Activated CD8-positive, alpha-beta memory T cell treated with anti-CD3 and anti-CD28 coated beads, Interleukin-2, amount 50 U/mL, for 24 hours (primary cell): Measurements from ENCODE around the gene BMPR1B.
"Not testable (repeated sequence)": the region's sequence is repeated elsewhere in the genome, so short reads cannot be mapped to it uniquely, and the experiment has no call there.

Source experiments
- DNase-seq: peaks from one replicate; pipeline ENCODE4 v3.0.0-alpha.2; 2020; ENCODE audit errors: extremely low read depth

BMPR1B gene

GRCh38 chr4:95038791-95039190 is 281.0 kb downstream of the BMPR1B start:
- DNase-seq = no peak

DNA sequence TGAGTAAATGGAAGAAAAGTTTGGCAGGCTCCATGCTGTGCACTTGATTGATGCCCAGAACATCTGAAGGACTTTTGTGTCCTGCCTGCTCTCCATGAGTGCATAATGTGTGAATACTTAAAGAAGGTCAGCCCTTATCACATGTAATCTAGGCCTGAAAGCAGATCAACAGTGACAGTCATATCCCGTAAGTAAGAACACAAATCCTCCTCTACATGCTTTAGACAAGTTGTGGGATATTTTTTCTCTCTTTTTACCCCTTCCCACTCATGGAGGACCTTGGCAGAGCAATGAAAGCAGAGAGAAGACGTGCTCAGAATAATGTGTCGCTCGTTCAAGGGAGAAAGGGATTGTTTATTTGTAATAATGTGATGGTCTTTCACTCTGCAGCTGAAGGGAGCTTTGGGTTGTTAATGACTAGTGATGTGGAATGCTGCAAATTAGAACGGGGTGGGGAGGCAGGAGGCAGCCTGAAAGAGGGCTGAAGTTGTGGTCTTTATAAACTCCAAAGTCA is 286.6 kb downstream of the BMPR1B start:
- no peak for DNase-seq

DNA sequence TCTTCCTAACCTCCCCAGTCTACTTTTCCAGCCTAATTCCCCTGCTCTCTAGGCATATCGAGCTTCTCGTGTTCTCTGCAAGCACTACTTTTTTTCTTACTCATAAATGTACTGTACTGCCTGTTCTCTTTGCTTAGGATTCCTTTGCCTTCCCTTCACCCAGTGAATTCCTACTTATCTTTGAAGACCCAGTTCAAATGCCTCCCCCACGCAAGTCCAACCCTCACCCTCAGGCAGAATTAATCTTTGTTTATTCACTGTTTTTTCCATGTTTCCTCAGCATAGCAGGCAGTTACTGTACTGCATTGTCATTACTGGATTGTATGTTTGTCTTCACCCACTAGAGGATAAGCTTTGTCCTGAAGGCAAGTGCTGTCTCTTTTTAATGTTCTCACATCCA is 287.7 kb downstream of the BMPR1B start:
- DNase-seq = no peak

GRCh38 chr4:95048296-95048695 is 290.5 kb downstream of the BMPR1B start:
- no peak for DNase-seq

DNA sequence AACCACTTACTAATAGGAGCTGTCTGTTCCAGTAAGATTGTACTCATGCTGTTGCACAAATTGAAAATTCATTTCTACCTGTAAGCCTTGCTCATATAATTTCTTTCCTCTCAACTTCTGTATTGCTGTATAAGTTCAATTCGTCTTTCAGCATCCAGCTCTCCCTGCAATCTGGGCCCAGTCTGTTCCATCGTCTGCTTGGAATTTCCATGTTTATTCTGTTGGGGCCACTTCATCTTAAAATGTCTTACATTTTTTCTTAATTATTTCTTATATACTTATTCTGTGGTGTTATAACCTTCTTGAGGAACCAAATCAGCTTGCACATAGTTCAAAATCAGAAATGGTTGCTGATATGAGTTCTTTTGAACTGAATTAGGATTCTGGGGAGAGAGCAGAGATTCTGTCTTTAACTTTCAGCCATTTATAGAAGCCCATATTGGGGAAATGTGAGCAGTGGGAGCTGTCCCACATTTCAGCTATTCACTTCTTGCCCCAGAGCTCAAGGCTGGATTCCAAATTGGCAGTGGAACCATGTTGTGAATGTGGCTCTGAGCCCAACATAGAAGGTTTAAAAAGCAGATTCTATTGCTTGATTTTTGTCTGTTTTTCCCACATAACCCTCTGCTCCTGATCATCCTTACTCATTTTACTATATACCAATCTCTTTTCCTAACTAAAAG is 291.9 kb downstream of the BMPR1B start:
- no peak for DNase-seq

- DNase-seq = no peak
Observed at GRCh38 chr4:95050980-95051701, 293.4 kb downstream of the BMPR1B start.

GRCh38 chr4:95051702-95052020 is 293.9 kb downstream of the BMPR1B start:
- no peak for DNase-seq

GRCh38 chr4:95058991-95059390 is 301.2 kb downstream of the BMPR1B start:
- no peak for DNase-seq

DNA sequence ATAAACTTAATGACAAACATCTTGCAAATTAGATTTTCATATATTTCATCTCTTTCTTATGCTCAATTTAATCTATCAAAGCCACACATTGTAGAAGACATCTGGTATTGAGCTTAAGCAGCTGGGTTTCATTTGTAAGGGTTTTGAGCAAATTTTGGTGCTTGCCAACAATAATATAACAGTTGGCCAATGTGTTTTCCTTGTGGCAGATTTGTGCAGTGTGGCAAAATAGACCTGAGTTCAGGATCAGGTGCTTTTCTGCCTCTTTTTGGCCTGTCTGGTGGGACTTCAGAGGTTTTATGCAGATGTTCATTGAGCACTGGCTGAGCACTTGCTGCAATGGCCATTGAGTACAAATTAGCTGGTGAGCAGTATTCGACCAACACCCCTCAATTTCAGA is 301.9 kb downstream of the BMPR1B start:
- no peak for DNase-seq

DNA sequence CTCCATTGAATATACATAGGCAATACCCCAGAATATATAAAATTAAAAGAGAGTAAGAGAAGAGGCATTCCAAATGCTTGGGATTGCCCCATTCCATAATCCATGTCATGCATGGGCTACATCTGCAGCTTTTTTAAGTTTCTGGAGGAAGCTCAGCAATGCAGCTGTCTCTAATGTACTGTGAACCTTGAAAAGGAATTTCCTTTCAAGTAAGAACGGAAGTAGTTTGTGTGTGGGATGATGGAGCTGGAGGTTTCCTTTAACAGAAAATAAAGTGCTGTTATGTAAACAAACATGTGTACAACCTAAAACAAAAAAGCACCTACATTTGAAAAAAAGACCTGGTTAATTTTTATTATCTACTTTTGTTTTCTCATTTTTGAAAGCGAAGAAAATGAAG is 303.5 kb downstream of the BMPR1B start:
- no peak for DNase-seq

DNA sequence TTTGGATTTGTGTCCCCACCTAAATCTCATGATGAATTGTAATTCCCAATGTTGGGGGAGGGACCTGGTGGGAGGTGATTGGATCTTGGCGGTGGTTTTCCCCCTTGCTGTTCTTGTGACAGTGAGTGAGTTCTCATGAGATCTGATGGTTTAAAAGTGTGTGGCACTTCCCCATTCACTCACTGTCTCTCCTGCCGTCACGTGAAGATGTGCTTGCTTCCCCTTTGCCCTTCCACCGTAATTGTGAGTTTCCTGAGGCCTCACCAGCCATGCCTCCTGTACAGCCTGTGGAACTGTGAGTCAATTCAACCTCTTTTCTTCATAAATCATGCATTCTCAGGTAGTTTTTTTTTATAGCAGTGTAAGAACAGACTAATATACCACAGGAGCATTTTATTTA is 304.0 kb downstream of the BMPR1B start:
- not testable (repeated sequence) for DNase-seq

GRCh38 chr4:95066050-95066449 is 308.3 kb downstream of the BMPR1B start:
- DNase-seq = no peak

DNA sequence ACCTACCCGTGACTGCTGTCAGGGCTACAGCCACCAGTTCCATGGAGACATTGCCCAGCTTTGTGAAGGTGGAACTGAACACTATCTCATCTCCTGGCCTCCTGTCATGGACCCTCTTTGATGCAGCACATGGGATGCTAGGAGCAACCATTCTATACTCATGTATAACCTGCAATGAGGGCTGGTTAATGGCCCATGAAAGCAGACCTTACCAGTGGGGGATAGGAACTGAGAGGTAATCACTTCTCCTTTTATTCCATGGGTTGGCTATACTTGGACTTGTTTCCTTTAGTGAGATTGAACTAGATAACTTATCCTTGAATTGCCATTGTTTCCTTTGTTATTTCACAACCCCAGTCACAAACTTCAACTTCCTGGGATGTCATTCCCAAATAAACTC is 310.6 kb downstream of the BMPR1B start:
- DNase-seq = no peak

DNA sequence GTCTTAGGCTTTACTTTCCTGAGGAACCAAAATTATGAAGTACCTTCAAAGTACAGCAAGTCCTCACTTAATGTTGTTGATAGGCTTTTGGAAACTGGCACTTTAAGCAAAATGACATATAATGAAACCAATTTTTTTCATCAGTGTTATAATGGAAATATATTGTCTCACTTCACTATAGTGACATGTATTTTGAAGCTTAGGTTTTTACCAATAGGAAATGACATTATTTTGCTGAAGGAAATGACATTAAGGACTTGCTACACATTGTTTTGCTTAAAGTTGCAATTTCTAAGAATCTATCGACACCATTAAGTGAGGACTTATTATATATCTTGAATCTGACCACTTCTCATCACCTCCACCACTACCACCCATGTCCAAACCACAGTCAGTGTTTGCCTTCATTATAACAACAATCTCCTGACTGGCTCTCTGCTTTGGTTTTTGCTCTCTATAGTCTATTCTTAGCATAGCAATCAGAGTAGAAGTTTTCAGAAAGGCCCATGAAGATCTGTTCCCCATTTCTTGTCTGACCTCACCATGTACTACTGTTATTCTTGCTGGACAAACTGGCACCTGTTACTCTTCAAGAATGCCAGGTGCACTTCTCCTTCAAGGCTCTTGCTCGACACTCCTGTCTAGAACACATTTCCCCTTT is 311.2 kb downstream of the BMPR1B start:
- DNase-seq = no peak

DNA sequence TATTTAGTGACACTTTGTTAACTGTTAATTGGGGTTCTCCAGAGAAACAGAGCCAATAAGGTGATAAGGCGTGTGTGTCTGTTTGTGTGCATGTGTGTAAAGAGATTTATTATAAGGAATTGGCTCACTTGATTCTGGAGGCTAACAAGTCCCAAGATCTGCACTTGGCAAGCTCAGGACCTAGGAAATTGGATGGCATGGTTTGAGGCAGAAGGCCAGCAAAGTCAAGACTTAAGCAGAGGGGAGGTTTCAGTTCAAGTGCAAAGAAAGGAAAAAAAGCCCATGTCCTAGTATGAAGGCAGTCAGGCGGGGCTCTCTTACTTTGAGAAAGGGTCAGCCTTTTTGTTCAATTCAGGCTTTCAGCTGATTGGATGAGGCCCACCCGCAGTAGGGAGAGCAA is 314.1 kb downstream of the BMPR1B start:
- DNase-seq = no peak

- DNase-seq = no peak
Observed at GRCh38 chr4:95073646-95074045, 315.9 kb downstream of the BMPR1B start.

- DNase-seq = no peak
Observed at GRCh38 chr4:95077864-95078263, 320.1 kb downstream of the BMPR1B start.

DNA sequence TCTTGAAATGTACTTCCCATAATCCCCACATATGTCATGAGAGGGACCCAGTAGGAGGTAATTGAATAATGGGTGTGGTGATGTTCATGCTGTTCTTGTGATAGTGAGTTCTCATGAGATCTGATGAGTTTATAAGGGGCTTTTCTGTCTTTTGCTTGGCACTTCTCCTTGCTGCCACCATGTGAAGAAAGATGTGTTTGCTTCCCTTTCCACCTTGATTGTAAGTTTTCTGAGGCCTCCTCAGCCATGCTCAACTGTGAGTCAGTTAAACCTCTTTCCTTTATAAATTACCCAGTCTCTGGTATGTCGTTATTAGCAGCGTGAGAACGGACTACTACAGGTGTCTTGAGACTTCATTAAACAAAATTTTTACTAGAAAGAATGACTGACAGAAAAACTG is 323.2 kb downstream of the BMPR1B start:
- DNase-seq = no peak

GRCh38 chr4:95084584-95084983 is 326.8 kb downstream of the BMPR1B start:
- no peak for DNase-seq

DNA sequence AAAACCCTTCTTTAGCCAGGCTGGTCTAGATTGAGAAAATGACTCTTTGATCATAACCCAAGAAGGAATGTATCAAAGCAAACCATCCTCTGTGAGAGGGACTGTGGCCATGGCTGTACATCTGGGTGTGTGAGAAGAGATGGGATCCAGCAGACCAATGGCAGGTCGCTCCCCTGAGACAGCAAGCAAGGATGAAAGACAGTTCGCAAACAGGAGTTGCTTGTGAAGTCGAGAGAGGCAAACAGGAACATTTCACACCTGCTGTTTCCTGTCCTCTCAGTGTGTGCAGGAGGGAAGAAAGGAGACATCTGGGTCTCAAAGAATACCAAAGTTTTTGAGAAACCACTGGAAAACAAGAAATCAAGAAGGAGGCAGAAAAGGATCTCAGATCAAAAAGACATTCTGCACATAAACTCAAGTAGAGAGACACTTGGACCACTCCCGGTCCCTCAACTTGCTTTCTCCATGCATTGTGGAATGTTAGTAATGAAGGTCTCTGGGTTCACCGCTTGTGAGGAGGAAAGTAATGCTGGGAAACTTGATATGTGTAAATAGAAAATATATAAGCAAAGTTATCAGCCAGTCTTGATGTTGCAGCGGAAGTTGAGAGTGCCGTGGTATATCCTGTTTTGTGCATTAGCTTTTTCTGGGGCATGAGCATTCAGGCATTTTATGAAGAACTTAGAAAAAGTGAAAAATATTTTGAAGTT is 327.5 kb downstream of the BMPR1B start:
- DNase-seq = no peak

- no peak for DNase-seq
Observed at GRCh38 chr4:95086551-95086950, 328.8 kb downstream of the BMPR1B start.

- no peak for DNase-seq
Observed at GRCh38 chr4:95087657-95088455, 330.1 kb downstream of the BMPR1B start.
